CD4-positive, alpha-beta memory T cell (primary cell): Measurements from ENCODE around the gene TM7SF3. TPM values are rescaled to one million over a fixed set of nuclear protein-coding genes. Genes with fewer than 3 reads are reported as not detected.

Experiments
- CTCF ChIA-PET: fragments of 350-600 bp; sonication (Branson Sonifier 250); formaldehyde crosslinking; loops from one replicate; lab custom pipeline; 2021; ENCODE audit warnings: inconsistent platforms; ENCODE audit not compliant: partially characterized antibody; lab: Charles Lee
- POLR2A ChIA-PET: fragments of 350-600 bp; sonication (Branson Sonifier 250); formaldehyde crosslinking; loops from one replicate; lab custom pipeline; 2021; ENCODE audit not compliant: partially characterized antibody; lab: Charles Lee
- DNase-seq, 5 donors: peaks; one replicate each; pipeline versions ENCODE4 v3.0.0 to v3.0.0-alpha.2; 2020 to 2022; ENCODE audit warnings: mixed read lengths in 1 of 5
- H3K27ac ChIP-seq: one replicate; pipeline ENCODE4 v1.7.0; 2013; ENCODE audit warnings: low read depth, low read length
- H3K27me3 ChIP-seq: 2 replicates; pipeline ENCODE4 v1.7.0; 2013; ENCODE audit warnings: mild to moderate bottlenecking, low read length, moderate library complexity; ENCODE audit not compliant: insufficient read depth
- H3K36me3 ChIP-seq: 2 replicates; pipeline ENCODE4 v1.7.0; 2013; ENCODE audit warnings: mild to moderate bottlenecking, low read length, moderate library complexity; ENCODE audit not compliant: insufficient read depth
- H3K4me1 ChIP-seq: 2 replicates; pipeline ENCODE4 v1.7.0; 2013; ENCODE audit warnings: mild to moderate bottlenecking, low read length, moderate library complexity; ENCODE audit not compliant: insufficient read depth
- H3K4me3 ChIP-seq, 2 donors: one replicate each; pipeline ENCODE4 v1.7.0; 2013; ENCODE audit warnings: low read length in 2 of 2, mild to moderate bottlenecking in 1 of 2
- H3K9me3 ChIP-seq, 2 donors: one replicate each; pipeline ENCODE4 v1.7.0; 2013; ENCODE audit warnings: low read length in 2 of 2, control low read depth in 1 of 2; ENCODE audit not compliant: control insufficient read depth in 1 of 2
- H3K27ac Mint-ChIP-seq, 7 donors: one replicate each; pipeline ENCODE4 v1.8.0; 2020 to 2021; ENCODE audit warnings: mixed read lengths in 7 of 7, mild to moderate bottlenecking in 6 of 7, inconsistent platforms in 3 of 7, moderate library complexity in 3 of 7
- H3K27me3 Mint-ChIP-seq, 2 donors: one replicate each; pipeline ENCODE4 v1.8.0; 2020 to 2021; ENCODE audit warnings: mixed read lengths in 2 of 2
- H3K36me3 Mint-ChIP-seq, 2 donors: one replicate each; pipeline ENCODE4 v1.8.0; 2020 to 2021; ENCODE audit warnings: mixed read lengths in 2 of 2, inconsistent platforms in 1 of 2, mild to moderate bottlenecking in 1 of 2
- H3K4me1 Mint-ChIP-seq, 4 donors: one replicate each; pipeline ENCODE4 v1.8.0; 2020 to 2021; ENCODE audit warnings: mixed read lengths in 4 of 4, mild to moderate bottlenecking in 1 of 4
- H3K4me3 Mint-ChIP-seq, 8 donors: one replicate each; pipeline ENCODE4 v1.8.0; 2020 to 2021; ENCODE audit warnings: mixed read lengths in 8 of 8, mild to moderate bottlenecking in 7 of 8, moderate library complexity in 6 of 8, inconsistent platforms in 3 of 8
- H3K9me3 Mint-ChIP-seq, 8 donors: one replicate each; pipeline ENCODE4 v1.8.0; 2020 to 2021; ENCODE audit warnings: mixed read lengths in 8 of 8, mild to moderate bottlenecking in 5 of 8, inconsistent platforms in 3 of 8, moderate library complexity in 1 of 8
- intact Hi-C: fragments of 100-400 bp; cut with micrococcal nuclease; formaldehyde crosslinking; loops from one replicate; pipeline ENCODE4 v1.15.1; 2023
- polyA plus RNA-seq, 2 donors: library from polyadenylated mRNA; unstranded; fragments of 300-500 nt; fragmentation: Illumina TruSeq; gene quantifications; one replicate each; pipeline ENCODE4 v1.2.3, GENCODE V29; 2021
- total RNA-seq, 2 experiments: library from RNA; stranded (reverse); gene quantifications; one replicate each; pipeline ENCODE4 v1.2.3, GENCODE V29; 2021

The TM7SF3 gene
- total and polyA plus RNA-seq, 4 experiments from 2014 or later = 27.7 to 61.6 (median 37.9) TPM

- H3K27me3 Mint-ChIP-seq = no peaks in the 10 kb centered on the region
- H3K27ac Mint-ChIP-seq = no peak overlapping the region
- POLR2A ChIA-PET = no interaction called here
- H3K9me3 Mint-ChIP-seq = no peaks in the 10 kb centered on the region
- H3K4me3 Mint-ChIP-seq = no peak overlapping the region
- CTCF ChIA-PET = no interaction called here
- H3K27me3 ChIP-seq = no peaks in the 10 kb centered on the region
- H3K36me3 Mint-ChIP-seq = peaks cover 41 to 49% of the 10 kb centered on the region in 2 donors
- H3K36me3 ChIP-seq = peaks cover 22% of the 10 kb centered on the region
- H3K27ac ChIP-seq = no peak overlapping the region
- H3K4me3 ChIP-seq = no peak overlapping the region
- H3K4me1 ChIP-seq = peaks cover 16% of the 10 kb centered on the region
- H3K9me3 ChIP-seq = no peaks in the 10 kb centered on the region
- no peak for DNase-seq
- intact Hi-C loops = no loop called here
- peaks cover 24 to 37% (median 27%) of the 10 kb centered on the region in 4 donors for H3K4me1 Mint-ChIP-seq
Measured at GRCh38 chr12:26928661-26929060, 85.5 kb downstream of the TM7SF3 start.

Other genes starting within 250 kb of the TM7SF3 start
- 10 to 100 TPM; 54.7 to 55.6 TPM for gene ITPR2, start 181.2 kb downstream of the TM7SF3 start, total RNA-seq
- gene ITPR2, start 181.2 kb downstream of the TM7SF3 start, polyA plus RNA-seq = 10 to 100 TPM in 1 of 2 donors, 1 to 10 TPM in 1; 4.7 to 13.4 TPM
- gene INTS13, start 76.4 kb downstream of the TM7SF3 start, total RNA-seq = 10 to 100 TPM; 25.6 to 28.7 TPM
- 10 to 100 TPM; 20.6 to 23.7 TPM for gene INTS13, start 76.4 kb downstream of the TM7SF3 start, polyA plus RNA-seq
- 10 to 100 TPM; 92.2 to 94.2 TPM for gene FGFR1OP2, start 75.9 kb downstream of the TM7SF3 start, total RNA-seq
- gene FGFR1OP2, start 75.9 kb downstream of the TM7SF3 start, polyA plus RNA-seq = 100 to 1,000 TPM; 106 to 111 TPM
- gene MED21, start 8.2 kb upstream of the TM7SF3 start, total RNA-seq = 10 to 100 TPM; 65.3 to 68.3 TPM
- 10 to 100 TPM; 20.0 to 23.3 TPM for gene MED21, start 8.2 kb upstream of the TM7SF3 start, polyA plus RNA-seq
- not detected for gene C12orf71, start 68.2 kb upstream of the TM7SF3 start, total RNA-seq
- gene C12orf71, start 68.2 kb upstream of the TM7SF3 start, polyA plus RNA-seq = not detected
- gene STK38L, start 229.9 kb upstream of the TM7SF3 start, total RNA-seq = 10 to 100 TPM; 17.2 to 21.8 TPM
- 10 to 100 TPM in 1 of 2 donors, 1 to 10 TPM in 1; 8.4 to 13.3 TPM for gene STK38L, start 229.9 kb upstream of the TM7SF3 start, polyA plus RNA-seq